ENCODE data around the gene BIRC7. TPM values are rescaled to one million over a fixed set of nuclear protein-coding genes. Genes with fewer than 3 reads are reported as not detected.

Gene BIRC7
- total RNA-seq, 1 experiment from 2014 or later: 0.17 TPM

DNA sequence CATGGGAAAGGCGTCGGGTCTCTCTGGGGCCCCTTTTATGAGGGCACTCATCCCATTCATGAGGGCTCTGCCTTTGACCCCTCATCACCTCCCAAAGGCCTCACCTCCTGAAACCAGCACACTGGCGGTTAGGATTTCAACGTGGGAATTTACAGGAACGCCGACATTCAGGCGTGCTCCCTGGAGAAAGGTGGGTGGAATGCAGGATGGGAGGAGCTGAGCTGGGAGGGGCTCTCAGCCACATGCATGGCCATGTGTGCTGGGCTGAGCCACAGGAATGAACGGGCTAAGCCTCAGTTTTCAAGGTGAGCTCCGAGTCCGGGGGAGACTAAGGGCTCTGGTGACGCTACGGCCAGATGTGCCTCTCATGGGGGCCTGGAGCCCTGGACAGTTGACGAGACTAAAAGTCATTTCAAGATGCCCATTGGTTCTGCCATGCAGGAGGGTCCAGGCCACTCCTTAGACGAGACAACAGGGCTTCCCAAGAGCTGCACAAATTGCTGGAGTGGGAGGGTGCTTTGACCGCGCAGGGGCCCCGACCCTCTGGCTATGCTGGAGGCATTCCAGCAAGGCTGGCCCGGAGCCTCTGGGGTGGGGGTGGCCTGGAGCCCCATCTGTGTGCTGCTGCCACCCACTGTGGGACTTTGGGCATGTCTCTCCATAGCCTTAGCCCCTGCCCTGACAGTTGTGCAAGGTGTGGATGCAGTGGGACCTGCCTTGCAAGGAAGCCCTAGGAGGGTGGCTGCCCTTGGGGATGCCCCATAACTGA is 33.1 kb downstream of the BIRC7 start:
- TF ChIP-seq ZNF121 (CRISPR knock-in tag; IDR thresholded peaks at IDR 0.05): no peak
- no peak for TF ChIP-seq TCF7 (CRISPR knock-in tag; IDR thresholded peaks at IDR 0.05; ENCODE audit: low read depth)
- TF ChIP-seq, protein P1, sequence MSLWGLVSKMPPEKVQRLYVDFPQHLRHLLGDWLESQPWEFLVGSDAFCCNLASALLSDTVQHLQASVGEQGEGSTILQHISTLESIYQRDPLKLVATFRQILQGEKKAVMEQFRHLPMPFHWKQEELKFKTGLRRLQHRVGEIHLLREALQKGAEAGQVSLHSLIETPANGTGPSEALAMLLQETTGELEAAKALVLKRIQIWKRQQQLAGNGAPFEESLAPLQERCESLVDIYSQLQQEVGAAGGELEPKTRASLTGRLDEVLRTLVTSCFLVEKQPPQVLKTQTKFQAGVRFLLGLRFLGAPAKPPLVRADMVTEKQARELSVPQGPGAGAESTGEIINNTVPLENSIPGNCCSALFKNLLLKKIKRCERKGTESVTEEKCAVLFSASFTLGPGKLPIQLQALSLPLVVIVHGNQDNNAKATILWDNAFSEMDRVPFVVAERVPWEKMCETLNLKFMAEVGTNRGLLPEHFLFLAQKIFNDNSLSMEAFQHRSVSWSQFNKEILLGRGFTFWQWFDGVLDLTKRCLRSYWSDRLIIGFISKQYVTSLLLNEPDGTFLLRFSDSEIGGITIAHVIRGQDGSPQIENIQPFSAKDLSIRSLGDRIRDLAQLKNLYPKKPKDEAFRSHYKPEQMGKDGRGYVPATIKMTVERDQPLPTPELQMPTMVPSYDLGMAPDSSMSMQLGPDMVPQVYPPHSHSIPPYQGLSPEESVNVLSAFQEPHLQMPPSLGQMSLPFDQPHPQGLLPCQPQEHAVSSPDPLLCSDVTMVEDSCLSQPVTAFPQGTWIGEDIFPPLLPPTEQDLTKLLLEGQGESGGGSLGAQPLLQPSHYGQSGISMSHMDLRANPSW (CRISPR knock-in tag; conservative IDR thresholded peaks at IDR 0.05; ENCODE audit: low read depth): no peak
- no peak for TF ChIP-seq ZNF317 (CRISPR knock-in tag; IDR thresholded peaks at IDR 0.05; ENCODE audit: borderline replicate concordance, low read depth)
- no peak for TF ChIP-seq CREB1 (CRISPR knock-in tag; IDR thresholded peaks at IDR 0.05)
- TF ChIP-seq, protein P2, sequence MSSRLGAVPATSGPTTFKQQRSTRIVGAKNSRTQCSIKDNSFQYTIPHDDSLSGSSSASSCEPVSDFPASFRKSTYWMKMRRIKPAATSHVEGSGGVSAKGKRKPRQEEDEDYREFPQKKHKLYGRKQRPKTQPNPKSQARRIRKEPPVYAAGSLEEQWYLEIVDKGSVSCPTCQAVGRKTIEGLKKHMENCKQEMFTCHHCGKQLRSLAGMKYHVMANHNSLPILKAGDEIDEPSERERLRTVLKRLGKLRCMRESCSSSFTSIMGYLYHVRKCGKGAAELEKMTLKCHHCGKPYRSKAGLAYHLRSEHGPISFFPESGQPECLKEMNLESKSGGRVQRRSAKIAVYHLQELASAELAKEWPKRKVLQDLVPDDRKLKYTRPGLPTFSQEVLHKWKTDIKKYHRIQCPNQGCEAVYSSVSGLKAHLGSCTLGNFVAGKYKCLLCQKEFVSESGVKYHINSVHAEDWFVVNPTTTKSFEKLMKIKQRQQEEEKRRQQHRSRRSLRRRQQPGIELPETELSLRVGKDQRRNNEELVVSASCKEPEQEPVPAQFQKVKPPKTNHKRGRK (CRISPR knock-in tag; IDR thresholded peaks at IDR 0.05; ENCODE audit: borderline replicate concordance): no peak
- no peak for TF ChIP-seq RORB (CRISPR knock-in tag; IDR thresholded peaks at IDR 0.05)
- TF ChIP-seq, protein P3, sequence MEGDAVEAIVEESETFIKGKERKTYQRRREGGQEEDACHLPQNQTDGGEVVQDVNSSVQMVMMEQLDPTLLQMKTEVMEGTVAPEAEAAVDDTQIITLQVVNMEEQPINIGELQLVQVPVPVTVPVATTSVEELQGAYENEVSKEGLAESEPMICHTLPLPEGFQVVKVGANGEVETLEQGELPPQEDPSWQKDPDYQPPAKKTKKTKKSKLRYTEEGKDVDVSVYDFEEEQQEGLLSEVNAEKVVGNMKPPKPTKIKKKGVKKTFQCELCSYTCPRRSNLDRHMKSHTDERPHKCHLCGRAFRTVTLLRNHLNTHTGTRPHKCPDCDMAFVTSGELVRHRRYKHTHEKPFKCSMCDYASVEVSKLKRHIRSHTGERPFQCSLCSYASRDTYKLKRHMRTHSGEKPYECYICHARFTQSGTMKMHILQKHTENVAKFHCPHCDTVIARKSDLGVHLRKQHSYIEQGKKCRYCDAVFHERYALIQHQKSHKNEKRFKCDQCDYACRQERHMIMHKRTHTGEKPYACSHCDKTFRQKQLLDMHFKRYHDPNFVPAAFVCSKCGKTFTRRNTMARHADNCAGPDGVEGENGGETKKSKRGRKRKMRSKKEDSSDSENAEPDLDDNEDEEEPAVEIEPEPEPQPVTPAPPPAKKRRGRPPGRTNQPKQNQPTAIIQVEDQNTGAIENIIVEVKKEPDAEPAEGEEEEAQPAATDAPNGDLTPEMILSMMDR (IDR thresholded peaks at IDR 0.05): no peak
- TF ChIP-seq, protein P4, sequence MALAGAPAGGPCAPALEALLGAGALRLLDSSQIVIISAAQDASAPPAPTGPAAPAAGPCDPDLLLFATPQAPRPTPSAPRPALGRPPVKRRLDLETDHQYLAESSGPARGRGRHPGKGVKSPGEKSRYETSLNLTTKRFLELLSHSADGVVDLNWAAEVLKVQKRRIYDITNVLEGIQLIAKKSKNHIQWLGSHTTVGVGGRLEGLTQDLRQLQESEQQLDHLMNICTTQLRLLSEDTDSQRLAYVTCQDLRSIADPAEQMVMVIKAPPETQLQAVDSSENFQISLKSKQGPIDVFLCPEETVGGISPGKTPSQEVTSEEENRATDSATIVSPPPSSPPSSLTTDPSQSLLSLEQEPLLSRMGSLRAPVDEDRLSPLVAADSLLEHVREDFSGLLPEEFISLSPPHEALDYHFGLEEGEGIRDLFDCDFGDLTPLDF (CRISPR knock-in tag; IDR thresholded peaks at IDR 0.05): no peak
- no peak for TF ChIP-seq FOXK1 (CRISPR knock-in tag; IDR thresholded peaks at IDR 0.05)
- TF ChIP-seq TEAD4 (CRISPR knock-in tag; IDR thresholded peaks at IDR 0.05): no peak
- TF ChIP-seq MYBL2 (CRISPR knock-in tag; IDR thresholded peaks at IDR 0.05): no peak
- TF ChIP-seq, protein P5, sequence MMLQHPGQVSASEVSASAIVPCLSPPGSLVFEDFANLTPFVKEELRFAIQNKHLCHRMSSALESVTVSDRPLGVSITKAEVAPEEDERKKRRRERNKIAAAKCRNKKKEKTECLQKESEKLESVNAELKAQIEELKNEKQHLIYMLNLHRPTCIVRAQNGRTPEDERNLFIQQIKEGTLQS (CRISPR knock-in tag; conservative IDR thresholded peaks at IDR 0.05): no peak
- no peak for TF ChIP-seq ZNF232 (CRISPR knock-in tag; IDR thresholded peaks at IDR 0.05)
- TF ChIP-seq, protein P6, sequence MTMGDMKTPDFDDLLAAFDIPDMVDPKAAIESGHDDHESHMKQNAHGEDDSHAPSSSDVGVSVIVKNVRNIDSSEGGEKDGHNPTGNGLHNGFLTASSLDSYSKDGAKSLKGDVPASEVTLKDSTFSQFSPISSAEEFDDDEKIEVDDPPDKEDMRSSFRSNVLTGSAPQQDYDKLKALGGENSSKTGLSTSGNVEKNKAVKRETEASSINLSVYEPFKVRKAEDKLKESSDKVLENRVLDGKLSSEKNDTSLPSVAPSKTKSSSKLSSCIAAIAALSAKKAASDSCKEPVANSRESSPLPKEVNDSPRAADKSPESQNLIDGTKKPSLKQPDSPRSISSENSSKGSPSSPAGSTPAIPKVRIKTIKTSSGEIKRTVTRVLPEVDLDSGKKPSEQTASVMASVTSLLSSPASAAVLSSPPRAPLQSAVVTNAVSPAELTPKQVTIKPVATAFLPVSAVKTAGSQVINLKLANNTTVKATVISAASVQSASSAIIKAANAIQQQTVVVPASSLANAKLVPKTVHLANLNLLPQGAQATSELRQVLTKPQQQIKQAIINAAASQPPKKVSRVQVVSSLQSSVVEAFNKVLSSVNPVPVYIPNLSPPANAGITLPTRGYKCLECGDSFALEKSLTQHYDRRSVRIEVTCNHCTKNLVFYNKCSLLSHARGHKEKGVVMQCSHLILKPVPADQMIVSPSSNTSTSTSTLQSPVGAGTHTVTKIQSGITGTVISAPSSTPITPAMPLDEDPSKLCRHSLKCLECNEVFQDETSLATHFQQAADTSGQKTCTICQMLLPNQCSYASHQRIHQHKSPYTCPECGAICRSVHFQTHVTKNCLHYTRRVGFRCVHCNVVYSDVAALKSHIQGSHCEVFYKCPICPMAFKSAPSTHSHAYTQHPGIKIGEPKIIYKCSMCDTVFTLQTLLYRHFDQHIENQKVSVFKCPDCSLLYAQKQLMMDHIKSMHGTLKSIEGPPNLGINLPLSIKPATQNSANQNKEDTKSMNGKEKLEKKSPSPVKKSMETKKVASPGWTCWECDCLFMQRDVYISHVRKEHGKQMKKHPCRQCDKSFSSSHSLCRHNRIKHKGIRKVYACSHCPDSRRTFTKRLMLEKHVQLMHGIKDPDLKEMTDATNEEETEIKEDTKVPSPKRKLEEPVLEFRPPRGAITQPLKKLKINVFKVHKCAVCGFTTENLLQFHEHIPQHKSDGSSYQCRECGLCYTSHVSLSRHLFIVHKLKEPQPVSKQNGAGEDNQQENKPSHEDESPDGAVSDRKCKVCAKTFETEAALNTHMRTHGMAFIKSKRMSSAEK (CRISPR knock-in tag; IDR thresholded peaks at IDR 0.05; ENCODE audit: borderline replicate concordance): no peak
- TF ChIP-seq ZNF416 (CRISPR knock-in tag; IDR thresholded peaks at IDR 0.05): no peak
- no peak for TF ChIP-seq RELA (CRISPR knock-in tag; IDR thresholded peaks at IDR 0.05; ENCODE audit: borderline replicate concordance)
- TF ChIP-seq ETV6 (CRISPR knock-in tag; IDR thresholded peaks at IDR 0.05): no peak
- TF ChIP-seq, protein P7, sequence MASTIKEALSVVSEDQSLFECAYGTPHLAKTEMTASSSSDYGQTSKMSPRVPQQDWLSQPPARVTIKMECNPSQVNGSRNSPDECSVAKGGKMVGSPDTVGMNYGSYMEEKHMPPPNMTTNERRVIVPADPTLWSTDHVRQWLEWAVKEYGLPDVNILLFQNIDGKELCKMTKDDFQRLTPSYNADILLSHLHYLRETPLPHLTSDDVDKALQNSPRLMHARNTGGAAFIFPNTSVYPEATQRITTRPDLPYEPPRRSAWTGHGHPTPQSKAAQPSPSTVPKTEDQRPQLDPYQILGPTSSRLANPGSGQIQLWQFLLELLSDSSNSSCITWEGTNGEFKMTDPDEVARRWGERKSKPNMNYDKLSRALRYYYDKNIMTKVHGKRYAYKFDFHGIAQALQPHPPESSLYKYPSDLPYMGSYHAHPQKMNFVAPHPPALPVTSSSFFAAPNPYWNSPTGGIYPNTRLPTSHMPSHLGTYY (CRISPR knock-in tag; IDR thresholded peaks at IDR 0.05): no peak
- no peak for TF ChIP-seq GABPB1 (CRISPR knock-in tag; IDR thresholded peaks at IDR 0.05)
- no peak overlapping the region for H3K4me3 Mint-ChIP-seq
- H3K27me3 Mint-ChIP-seq (ENCODE audit: low read depth): no peaks in the 10 kb centered on the region
- peaks cover 2% of the 10 kb centered on the region; the same call in 1 of the 2 replicates for H3K36me3 Mint-ChIP-seq
- H3K27ac Mint-ChIP-seq: no peak overlapping the region
- DNase-seq (ENCODE audit: low spot score) (no peak), ATAC-seq (no peak)
- peaks cover 11% of the 10 kb centered on the region for H3K4me1 Mint-ChIP-seq
- H3K9me3 Mint-ChIP-seq: no peaks in the 10 kb centered on the region
- CTCF ChIA-PET: interaction anchor here (0.7 to 2.6 kb wide), 6 partner anchors 11 to 113 kb away, joined by 3 to 22 read pairs (median 4); no protein-coding TSS in a partner anchor
- POLR2A ChIA-PET: no interaction called here

Data from WTC11 (cell line).